B cell (primary cell): ENCODE measurements around the gene TAF4.

ENCODE experiments used
- CTCF ChIP-seq: fragments of 200-600 bp; IDR thresholded peaks from one replicate; pipeline ENCODE4 v1.8.0; 2022; ENCODE audit warnings: antibody characterized with exemption, mild to moderate bottlenecking
- EZH2 ChIP-seq: IDR thresholded peaks from 2 replicates; pipeline ENCODE4 v1.6.1; 2012; ENCODE audit warnings: borderline replicate concordance, low read depth, mild to moderate bottlenecking, moderate library complexity, low read length; ENCODE audit not compliant: insufficient read depth, poor library complexity, severe bottlenecking

DNA sequence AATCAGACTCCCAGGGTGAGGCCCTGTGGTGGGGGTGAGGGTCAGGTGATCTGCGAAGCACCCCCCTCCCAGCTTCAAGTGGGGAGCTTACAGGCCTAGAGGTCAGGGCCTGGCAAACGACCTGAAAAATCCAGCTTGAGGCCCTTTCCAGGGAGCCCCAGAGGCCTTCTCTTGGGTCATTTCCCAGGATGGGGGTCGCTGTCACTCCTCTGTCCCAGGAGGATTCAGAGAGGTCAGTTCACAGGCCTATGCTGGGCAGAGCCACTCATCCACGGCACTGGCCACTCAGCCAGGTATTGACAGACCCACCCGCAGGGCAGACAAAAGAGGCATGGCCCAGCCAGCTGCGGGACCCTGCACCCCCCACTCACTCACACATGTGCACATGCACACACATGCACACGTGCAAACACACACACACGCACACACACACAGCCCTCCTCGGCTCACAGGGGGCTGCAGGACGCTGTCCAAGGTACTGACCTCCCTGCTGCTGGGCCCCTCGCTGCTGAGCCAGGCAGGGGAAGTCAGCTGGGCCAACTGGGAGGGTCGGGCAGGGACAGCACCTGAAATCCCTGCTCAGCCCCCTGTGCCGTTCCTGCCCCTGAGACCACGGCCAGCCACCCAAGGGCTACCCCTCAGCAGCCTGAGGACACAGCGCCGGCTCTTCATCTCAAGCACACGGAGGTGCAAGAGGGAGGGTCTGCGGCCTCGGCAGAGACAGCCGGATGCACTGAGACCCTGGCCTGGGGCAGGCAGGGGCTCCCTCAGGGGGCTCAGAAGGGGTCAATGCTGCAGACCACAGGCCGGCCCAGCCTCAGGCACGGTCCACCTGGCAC lies 113.8 kb downstream of the TAF4 start:
- no peak for TF ChIP-seq EZH2
- no peak for TF ChIP-seq CTCF
